HuH-7 (cell line): ENCODE data around the gene IGF2BP2.
A peak's percentile ranks its signal among the peaks of the same experiment; 100 is the strongest.
"Not testable (repeated sequence)": the region's sequence is repeated elsewhere in the genome, so short reads cannot be mapped to it uniquely, and the experiment has no call there.

Experiments used
- DNase-seq: peaks from one replicate; pipeline ENCODE4 v3.0.0; 2011; ENCODE audit warnings: low spot score

The IGF2BP2 gene

DNA sequence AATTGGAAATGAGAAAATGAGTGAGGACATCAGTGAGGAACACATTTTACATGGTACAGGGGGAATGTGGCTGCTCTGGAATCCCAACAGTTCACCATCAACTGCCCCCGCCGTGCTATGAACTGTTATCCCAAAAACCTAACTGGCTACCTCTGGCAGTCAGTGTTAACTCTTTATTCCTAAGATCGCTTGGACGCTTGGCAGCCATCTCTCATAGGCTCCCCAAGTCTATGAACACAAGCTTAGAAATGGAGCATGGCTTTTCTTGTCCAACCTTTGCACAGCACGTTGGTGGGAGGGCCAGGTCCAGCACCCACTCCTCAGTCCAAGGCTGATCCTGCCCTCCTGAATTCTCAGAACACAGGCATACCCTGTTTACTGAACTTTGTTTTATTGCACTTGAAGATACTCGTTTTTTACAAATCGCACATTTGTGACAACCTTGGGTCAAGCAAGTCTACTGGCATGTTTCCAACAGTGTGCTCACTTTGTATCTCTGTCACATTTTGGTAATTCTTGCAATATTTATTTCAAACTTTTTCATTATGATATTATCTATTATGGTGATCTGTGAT is 185.1 kb downstream of the IGF2BP2 start:
- no peak for DNase-seq

DNA sequence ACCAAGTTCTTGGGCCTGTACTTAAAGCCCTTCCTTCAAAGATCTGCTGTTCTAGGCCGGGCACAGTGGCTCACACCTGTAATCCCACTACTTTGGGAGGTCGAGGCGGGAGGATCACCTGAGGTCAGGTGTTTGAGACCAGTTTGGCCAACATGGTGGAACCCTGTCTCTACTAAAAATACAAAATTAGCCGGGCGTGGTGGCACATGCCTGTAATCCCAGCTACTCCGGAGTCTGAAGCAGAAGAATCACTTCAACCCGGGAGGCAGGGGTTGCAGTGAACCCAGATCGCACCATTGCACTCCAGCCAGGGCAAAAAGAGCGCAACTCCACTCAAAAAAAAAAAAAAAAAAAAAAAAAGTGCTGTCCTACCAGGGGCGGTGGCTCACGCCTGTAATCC is 186.2 kb downstream of the IGF2BP2 start:
- DNase-seq = not testable (repeated sequence)

DNA sequence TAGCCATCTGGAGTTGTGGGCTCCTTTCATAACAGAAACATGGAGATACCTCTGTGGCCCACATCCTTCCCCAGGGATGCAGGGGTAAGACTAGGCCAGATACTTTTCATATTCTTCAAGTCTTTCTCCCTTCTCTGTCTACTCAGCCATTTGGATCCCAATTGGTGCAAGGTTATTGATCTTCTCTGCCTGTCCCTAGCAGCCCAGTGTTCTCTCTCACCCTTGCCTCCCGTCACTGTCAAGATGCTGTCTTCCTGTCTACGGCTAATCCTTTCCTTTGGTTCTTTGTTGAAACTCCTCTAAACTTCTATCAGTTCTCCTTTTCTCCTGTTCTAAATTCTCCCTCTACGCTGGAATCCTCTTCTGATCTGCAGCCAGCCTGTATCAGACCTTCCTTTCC is 187.5 kb downstream of the IGF2BP2 start:
- DNase-seq = no peak

DNA sequence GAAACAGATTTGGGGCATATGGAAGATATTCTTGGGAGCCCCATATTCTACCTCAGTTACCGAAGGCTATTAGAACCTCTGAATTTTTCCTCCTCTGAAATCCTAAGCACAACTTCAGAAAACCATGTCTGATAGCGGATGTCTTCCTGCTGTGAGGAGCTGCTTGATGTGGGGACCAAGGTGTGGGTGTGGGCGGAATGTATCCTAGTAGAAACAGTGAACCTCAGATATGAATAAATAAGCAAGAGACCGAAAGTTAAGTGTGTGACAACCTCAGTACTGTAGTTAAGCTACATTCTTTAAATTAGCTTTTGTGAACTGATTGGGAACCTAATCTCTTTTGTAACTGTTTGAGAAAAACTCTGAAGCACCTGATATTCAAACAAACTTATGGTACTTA is 191.8 kb downstream of the IGF2BP2 start:
- no peak for DNase-seq

DNA sequence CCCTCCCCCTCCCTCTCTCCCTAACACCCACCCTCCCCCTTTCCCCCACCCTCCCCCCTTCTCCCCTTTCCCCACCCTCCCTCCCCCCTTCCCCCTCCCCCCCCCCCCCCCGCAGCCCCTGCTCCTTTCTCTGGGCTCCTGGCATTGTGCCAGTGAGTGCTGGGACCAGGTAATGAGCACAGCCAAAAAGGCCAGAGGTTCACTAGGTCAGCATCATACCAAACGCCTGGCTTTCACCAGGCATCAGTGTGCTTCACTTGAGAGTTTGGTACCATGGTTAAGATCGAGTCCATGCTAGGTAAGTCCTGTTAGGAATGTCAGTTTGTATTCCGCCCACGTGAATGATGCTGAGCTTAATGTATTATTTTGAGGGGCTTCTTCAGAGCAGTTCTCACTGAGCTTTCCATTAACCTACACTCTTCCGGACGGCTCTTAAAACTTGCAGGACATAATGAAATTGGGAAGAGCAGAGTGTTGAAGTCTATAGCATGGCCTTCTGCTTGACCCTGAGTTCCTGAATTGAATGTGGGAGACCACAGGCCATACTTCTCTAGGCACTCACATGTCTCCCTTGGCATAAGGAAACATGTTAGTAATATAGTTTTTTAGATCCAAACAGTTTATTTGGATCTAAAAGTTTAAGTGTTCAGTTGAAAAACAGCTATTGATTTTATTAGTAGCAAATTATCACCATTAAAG is 193.2 kb downstream of the IGF2BP2 start:
- no peak for DNase-seq

DNA sequence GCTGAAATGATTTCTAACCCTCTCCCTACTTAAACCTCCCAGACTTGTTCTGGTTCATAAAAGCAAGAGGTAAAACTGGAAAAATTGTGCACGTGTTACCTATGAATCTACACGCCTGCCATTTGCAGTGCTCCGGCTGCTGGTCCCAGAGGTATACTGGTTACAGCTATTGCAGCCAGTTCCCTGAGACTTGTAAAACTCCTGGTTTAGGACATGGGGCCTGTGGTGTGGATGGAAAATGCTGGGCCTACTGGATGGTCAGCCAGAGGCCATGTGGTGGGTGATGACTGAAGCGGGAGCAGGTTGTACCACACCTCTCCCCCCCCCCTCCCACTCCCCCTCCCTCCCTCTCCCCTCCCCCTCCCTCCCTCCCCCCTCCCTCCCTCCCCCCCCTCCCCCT is 193.7 kb downstream of the IGF2BP2 start:
- DNase-seq = no peak

DNA sequence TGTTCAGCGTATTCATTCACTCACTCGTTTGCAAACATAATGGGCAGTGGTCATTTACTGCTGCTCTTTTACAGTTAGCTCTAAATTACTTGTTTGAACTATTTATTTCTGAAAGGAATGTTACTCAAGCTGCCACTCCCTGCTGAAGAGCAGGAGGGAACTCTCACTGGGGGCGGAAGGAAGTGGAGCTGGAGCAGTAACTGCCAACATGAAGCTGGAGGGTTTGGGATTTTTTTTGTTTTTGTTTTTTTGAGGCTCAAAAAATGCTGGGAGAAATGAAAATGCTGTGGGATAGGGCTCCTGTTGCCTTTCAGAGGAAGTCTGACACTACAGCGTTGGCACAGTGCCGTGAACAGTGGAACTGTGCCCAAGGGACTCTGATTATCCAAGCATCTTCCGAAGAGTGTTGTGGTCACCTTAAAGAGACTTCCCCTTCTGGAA is 194.6 kb downstream of the IGF2BP2 start:
- peak; percentile 64 for DNase-seq

DNA sequence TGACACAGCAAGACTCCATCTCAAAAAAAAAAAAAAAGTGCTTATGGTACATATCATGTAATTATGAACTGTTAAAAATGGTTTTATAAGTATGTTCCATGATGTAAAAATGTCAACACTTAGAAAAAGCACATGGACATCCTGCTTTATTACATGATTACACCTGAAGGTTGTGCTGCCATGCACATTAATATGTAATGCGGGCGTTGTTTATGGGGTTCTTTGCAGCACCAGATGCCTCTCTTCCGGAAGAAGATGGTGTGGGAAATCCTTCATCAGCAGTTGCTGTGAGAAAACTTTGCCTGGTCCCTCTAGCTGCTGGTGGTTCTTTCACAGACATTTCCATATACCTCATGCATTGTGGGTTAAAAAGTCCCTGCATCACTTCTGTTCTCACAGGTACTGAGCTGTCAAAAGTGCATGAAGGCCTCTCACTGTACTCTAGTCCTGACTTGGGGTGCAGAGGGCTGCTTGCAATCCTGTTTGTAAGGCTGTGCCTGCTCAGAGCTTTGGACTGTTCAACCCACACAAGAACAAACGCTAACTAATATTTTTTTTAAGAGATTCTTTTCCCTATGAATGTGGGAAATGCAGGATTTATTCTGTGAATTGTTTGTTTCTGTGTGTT is 195.2 kb downstream of the IGF2BP2 start:
- DNase-seq = no peak

DNA sequence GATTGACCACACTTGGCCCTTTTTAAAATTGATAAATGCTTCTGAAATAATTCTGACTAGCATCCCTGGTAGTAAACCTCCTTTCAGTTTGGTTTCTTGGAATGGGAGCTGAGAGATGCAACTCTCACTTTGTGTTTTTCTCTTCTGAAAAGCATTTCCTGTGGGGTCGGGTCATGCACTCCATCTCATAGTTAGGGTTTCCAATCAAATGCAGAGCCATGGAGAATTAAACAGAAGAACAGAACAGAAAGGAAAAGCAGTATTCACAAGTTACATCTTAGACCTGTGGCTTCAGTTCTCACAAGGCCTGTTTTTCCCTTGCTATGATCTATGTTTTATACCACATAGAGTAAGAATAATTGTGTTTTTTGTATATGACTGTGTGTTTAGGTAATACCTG is 199.1 kb downstream of the IGF2BP2 start:
- no peak for DNase-seq

DNA sequence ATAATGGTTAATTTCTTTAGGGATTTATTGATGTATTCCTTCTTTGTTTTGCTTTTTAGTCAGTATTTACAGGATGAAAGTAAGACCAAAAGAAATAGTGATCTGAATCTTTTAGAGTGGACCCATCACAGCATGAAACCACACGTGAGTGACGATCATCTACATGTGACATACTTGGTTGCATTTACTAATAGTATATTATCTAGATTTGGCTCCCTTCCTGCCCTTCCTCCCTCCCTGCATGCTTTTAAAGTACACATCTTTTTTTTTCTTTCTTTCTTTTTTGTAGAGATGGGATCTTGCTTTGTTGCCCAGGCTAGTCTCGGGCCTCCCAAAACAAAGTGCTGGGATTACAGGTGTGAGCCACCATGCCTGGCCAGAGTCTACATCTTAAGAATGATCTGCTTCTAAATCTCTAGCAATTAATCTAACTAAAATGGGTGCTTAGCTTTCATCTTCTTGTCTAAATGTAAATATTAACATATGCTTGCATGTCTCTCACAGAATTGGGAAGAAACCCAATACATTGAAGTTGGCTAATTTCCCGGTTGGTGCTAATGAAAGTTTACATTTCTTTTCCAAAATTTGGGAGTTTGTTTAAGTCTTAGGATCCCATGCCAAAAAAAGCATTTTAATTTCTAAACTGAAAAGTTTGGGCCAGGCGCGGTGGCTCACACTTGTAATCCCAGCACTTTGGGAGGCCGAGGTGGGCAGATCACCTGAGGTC is 200.7 kb downstream of the IGF2BP2 start:
- no peak for DNase-seq

DNA sequence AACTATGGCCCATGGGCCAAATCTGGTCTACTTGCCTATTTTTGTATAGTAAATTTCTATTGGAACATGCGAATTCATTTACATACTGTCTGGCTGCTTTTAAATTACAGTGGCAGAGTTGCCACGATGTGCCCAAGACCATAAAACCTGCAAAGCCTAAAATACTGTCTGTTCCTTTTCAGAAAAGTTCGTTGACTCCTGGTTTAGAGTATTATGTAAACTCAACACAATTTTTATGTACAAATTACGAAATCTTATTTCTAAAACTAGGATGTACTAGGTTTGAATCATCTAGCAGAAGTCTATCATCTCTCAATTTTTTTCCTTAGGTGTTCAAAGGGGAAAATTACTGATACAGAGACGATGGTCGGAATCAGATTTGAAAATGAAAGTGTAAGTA is 211.8 kb downstream of the IGF2BP2 start:
- no peak for DNase-seq

DNA sequence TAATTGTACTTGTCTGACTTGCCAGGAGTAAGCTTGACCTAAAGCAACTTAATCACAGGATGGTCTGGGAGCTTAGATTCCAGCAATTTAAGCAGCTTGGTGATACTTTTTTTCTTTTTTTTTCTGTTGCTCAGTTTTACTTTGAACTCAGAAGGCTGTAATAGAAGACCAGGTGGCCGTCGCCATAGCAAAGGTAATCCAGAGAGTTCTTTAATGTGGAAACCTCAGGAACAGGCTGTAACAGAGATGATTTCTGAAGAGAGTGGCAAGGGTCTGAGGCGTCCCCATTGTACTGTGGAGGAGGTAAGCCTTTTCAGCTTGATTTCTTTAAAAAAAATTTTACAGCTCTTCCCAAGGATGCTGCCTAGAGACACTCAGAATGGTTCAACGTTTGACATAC is 218.6 kb downstream of the IGF2BP2 start:
- no peak for DNase-seq

DNA sequence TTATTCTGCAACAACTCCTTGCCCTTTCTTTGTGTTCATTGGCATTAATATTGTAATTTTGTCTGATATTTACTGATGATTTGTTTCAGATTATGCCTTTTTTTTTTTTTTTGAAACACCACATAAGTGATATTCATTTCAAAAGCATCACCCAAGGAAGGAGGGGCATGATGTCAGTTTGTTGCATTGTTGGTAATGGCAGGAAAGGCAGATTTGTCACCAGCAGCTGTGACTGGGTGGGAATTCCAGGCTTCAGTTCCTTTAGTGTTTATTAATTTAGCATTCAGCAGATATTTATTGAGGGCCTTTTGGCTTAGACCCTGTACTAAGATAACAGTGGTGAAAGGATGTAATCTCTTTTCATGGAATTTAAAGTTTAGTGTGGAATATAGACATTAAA is 219.3 kb downstream of the IGF2BP2 start:
- no peak for DNase-seq

DNA sequence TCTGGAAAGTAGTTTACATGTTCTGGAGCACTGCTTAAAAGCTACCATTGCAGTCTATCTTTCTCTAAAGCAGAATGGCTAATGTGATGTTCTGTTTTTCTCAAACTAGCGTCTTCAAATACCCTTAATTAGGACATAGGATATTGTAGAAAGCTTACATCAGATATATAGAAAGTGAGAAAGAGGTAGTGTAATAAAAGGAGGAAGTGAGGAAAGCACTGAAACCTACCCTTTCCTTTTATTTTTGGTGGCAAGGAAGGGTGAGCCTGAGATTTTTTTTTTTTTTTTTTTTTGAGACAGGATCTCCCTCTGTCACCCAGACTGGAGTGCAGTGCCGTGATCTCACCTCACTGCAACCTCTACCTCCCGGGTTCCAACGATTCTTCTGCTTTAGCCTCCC is 229.3 kb downstream of the IGF2BP2 start:
- no peak for DNase-seq

DNA sequence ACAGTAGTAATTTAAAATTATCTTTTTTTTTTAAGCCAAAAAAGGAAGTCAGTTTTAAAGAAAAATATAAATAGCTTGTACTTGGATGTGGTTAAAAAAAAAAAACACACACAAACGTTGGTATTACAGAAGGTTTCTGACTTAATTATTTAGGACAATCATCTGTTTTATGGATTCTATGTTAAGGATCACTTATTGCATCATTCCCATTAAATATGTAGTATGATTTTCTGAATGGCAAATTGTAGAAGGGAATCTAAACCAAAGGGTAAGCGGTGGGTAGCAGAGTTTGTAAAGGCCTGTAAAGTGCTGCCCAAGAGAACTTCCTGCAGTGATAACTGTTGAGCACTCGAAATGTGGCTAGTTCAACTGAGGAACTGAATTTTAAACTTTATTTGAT is 230.8 kb downstream of the IGF2BP2 start:
- DNase-seq = no peak
